HG03135 (cell line): ENCODE data around the gene CCDC121.
"Not testable (repeated sequence)": the region's sequence is repeated elsewhere in the genome, so short reads cannot be mapped to it uniquely, and the experiment has no call there.

Experiments used
- ATAC-seq: cut with Tn5 transposase; IDR thresholded peaks from one replicate; pipeline ENCODE4 v1.9.1; 2021; ENCODE audit warnings: mild to moderate bottlenecking, moderate library complexity; ENCODE audit not compliant: unreplicated experiment

The CCDC121 gene

DNA sequence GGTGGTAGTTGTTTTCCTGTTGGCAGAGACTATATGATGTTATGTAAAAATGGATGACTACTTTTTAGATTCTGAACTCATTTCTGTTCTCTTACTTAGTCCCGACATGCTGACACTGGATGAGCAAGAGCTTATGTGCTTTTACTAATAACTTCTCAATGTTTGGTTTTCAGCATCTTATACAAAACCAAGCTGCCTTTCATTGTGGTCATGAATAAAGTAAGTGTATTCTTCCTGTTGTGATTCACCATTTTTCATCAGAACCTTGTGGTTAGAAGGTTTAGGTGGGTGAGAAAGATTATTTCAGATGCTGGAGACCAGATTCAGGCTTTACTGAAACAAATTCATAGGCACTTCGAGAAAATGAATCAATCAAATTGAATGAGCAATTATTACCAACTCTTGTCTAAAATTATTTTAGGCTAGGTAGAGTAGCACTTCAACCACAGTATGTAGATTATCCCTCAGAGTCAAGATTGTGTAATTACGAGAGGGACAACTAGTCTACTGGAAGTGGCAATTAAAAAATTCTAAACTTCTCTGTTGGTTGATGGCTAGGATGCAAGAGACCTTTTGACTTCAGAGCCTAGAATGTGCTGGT lies 9.3 kb upstream of the CCDC121 start:
- ATAC-seq, result no peak

DNA sequence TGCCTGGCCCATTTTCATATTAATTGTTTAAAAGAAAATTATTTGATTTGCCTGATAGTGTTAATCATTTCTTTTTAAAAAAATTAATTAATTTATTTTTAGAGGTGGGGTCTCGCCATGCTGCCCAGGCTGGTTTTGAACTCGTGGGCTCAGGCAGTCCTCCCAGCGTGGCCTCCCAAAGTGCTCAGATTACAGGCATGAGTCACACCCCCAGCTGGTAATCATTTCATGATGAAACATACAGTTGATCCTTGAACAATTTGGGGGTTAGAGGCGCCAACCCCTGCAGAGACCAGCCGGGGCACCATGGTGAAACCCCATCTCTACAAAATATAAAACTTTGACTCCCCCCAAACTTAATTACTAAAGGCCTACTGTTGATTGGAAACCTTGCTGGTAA lies 8.0 kb upstream of the CCDC121 start:
- no peak for ATAC-seq

GRCh38 chr2:27634291-27634690 lies 5.5 kb upstream of the CCDC121 start:
- ATAC-seq, result no peak

DNA sequence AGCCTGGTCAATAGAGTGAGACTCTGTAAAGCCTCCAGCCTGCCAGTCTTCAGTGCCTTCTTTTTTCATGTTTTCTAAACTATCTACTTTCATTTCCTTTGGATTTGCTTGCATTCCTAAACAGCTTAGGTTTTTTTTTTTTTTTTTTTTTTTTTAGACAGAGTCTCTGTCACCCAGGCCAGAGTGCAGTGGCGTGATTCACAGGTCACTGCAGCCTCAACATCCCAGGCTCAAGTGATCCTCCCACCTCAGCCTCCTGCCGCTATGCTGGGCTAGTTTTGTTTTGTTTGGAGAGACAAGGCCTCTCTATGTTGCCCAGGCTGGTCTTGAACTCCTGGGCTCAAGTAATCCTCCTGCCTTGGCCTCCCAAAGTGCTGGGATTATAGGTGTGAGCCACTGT lies 1.4 kb upstream of the CCDC121 start:
- ATAC-seq, result not testable (repeated sequence)

GRCh38 chr2:27627963-27628766 lies 647 bp downstream of the CCDC121 start:
- peak; percentile 16 for ATAC-seq

DNA sequence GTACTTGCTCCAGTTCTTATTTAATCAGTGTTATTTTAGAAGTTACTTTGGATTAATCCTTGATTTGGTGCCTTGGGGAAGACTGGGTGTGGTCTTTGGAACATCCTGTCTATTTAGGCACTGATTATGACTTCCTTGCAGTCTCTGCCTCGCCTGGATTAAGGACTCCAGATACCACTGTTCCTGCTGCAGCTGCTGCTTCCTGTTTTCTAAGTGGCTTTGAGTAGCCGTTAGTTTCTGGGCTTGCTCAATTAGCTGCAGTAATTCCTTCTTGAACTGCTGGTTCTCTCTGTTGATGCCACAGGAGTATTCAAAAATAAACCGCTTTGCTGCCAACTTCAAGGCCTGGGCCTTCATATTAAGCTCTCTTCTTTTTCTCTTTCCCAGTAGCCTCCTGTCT lies 1.9 kb downstream of the CCDC121 start:
- ATAC-seq, result not testable (repeated sequence)

DNA sequence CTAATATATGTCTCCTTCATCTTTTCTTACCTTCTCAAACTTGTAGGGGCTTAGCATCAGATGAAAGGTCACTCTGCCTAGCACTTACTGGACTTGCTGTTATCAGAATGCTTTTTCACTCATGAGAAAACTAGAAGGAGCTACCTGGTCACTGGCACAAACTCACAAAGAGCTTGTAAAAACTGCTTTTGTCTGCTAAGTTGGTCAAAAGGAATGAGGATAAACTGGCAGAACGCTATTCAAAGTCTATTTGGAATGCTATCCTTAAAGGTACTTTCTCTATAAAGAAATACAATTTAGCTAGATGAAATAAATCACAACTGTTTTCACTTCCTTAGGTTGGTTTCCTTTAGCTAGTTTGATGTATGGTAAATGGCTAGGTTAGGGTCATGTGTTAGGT lies 2.5 kb downstream of the CCDC121 start:
- not testable (repeated sequence) for ATAC-seq

DNA sequence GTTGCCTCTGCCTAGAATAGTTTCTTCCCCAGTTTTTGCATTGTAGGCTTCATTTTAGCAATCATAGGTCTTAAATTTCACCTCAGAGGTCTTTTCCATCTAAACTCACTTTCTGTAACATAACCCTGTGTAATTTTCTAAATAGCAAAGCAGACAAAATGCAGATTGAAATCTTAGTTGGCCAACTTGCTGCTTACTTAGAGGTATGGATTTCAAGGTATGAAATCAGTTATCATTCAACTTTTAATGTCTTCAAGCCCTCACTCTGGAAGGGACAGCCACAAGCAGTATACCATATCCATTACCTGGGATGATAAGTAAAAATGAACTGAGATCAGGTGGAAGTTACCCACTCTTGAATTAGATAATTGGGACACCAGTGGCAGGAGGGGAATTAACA lies 3.9 kb downstream of the CCDC121 start:
- ATAC-seq, result no peak

DNA sequence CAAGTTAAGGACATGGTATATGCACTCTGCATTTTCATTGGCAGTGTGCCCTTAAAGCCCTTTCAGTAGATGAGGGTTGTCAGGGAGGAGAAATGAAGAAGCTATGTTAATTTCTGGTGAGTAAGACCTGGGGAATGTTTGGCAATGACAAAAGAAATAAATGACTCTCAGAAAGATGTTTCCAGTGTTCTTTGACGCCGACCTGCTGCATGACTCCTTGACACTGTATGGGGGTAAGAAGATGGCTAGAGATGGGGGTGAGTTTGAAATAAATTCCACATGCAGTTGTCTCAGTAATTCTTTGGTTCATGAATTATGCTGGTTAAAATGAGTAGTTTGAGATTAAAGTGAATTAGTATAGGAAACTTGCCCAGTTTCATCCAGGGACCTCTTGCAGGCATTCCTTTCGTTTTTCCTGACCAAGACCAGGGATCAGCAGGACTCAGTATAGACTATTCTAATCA lies 5.9 kb downstream of the CCDC121 start:
- ATAC-seq, result no peak

DNA sequence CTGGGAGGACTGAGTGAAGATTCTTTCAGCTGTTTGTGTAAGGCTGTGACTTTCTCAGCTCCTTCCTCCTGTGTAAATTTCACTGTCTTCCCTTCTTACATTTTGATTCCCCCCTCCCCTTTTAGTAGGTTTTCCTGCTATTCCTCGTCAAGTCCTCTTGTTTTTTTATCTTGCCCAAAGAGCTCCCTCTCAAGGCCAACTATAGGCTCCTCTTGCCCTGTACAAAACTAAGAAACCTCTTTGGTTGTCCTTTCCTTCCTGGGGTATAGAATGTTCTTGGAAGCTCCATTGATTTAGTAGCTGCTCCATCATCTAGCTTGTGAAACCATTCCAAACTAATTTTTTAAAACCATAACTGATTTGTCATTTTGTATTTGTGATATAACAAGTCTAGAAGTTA lies 7.3 kb downstream of the CCDC121 start:
- ATAC-seq, result no peak

GRCh38 chr2:27615316-27615715 lies 13.5 kb downstream of the CCDC121 start:
- no peak for ATAC-seq

- no peak for ATAC-seq
Measured at GRCh38 chr2:27613985-27614384, 14.8 kb downstream of the CCDC121 start.

DNA sequence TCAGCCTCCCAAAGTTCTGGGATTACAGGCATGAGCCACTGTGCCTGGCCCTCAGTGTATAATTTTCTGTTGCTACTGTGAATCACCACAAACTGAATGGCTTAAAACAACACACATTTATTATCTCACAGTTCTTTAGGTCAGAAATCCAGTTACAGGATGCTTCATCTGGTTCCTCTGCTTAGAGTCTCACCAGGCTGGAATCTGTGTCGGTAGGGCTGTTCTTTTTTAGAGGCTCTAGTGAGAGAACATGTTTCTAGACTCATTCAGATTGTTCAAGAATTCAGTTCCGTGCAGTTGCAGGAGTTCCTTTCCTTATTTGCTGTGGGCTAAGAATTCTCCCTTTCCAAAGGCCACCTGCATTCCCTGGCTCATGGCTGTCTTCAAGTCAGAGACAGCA lies 22.2 kb downstream of the CCDC121 start:
- ATAC-seq, result no peak

DNA sequence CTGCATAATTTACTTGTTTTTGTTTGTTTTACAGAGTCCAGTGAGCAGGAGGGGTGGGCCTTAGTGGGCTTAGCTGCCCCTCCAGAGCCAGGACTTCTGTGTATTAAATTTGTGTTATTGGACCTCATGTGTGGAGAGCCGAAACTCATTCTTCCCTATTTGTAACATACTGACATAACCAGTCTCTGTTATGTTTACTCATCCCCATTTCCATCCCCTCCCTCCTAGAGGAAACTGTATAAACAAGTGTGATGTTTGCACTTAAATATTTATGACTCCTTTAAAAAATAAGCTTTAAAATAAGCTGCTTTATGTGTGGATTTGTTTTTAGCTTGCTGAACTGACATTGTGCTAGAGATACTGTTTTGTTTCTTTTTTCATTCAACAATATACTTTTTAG lies 32.2 kb downstream of the CCDC121 start:
- no peak for ATAC-seq

DNA sequence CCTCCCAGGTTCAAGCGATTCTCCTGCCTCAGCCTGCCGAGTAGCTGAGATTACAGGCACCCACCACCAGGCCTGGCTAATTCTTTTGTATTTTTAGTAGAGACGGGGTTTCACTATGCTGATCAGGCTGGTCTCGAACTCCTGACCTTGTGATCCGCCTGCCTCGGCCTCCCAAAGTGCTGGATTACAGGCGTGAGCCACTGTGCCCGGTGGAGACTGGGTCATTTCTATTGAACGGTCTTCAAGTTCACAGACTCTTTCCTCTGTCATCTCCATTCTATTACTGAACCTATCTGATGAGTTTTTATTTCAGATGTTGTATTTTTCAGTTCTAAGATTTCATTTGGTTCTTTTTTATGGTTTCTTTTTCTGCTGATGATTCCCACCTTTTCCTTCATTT lies 33.4 kb downstream of the CCDC121 start:
- not testable (repeated sequence) for ATAC-seq

GRCh38 chr2:27594020-27594703 lies 34.6 kb downstream of the CCDC121 start:
- not testable (repeated sequence) for ATAC-seq

DNA sequence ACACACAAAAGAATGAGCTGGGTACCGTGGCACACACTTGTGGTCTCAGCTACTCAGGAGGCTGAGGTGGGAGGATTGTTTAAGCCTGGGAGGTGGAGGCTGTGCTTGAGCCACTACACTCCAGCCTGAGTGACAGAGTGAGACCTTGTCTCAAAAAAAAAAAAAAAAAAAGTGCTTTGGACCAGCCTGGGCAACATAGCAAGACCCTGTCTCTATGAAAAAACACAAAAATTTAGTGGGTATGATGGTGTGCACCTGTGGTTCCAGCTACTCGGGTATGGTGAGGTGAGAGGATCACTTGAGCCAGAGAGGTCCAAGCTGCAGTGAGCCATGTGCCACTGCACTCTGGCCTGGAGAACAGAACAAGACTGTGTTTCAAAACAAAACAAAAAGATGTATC lies 35.6 kb downstream of the CCDC121 start:
- no peak for ATAC-seq

DNA sequence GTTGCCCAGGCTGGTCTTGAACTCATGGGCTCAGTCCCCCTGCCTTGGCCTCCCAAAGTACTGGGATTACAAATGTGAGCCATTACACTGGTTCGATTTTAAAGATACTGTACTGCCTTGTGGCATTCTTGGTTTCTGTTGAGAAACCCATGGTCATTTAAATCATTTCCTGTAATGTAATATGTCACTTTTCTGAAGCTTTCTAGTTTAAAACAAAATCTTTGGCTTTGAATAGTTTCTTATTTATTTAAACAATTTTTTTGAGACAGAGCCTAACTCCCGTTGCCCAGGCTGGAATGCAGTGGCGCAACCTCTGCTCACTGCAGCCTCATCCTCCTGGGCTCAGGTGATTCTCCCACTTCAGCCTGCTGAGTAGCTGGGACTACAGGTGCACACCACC lies 37.1 kb downstream of the CCDC121 start:
- no peak for ATAC-seq

DNA sequence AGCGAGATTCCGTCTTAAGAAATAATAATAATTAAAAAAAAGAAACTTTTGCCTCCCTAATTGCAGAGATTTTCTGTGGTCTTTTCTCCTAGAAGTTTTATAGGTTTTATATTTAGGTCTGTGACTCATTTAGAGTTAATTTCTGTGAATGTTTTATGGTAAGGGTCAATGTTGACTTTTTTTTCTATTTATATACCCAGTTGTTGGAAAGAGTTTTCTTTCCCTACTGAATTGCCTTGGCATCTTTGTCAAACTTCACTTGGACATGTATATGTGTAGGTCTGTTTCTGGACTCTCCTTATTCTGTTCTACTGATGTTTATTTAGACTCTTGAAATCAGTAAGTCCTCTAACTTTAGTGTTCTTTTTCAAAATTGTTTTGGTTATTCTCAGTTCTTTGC lies 40.5 kb downstream of the CCDC121 start:
- no peak for ATAC-seq

- no peak for ATAC-seq
Measured at GRCh38 chr2:27587025-27587424, 41.8 kb downstream of the CCDC121 start.

DNA sequence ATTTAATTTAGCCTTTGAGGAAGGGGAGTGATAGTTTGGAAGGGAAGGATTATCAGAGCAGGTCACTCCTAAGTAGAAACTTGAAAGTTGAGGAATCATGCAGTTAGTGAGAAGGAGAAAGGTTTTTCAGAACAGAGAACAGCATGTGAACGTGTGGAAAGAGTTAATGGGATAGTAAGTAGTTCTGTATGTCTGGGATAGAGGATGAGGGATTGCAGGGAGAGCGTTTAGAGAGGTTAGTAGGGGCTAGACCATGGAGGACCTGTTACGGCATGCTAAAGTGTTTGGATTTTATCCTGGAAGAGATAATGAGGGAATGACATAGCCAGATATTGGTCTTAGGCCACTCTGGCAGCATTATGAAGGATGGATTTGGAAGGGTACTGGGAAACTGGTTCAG lies 44.2 kb downstream of the CCDC121 start:
- ATAC-seq, result no peak

DNA sequence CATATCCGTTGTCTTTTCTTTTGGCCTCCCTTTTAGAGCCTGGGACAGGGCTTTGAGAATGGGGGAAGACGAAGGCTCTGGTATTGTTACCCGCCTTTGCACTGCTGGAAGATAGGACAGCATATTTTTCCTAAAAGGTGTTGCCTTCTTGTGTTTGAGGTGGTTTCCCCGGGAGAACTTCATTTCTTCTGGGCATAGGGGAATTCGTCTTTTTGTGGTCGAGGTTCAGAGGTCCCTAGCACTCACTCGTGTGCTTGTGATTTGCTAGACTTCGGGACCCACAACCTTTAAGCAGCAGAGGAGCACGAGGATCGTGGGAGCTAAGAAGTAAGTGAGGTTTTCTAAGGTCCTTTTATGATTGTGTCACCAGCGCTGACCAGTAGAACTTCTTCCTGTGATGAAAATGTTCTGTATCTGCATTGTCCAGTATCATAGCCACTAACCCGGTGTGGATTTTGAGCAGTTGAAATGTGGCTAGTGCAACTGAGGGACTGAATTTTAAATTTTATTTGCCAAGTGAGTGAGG lies 45.4 kb downstream of the CCDC121 start:
- ATAC-seq, result peak; percentile 10
